Prostate gland (tissue), 2 donors: ENCODE results near the gene UBAC1.

Experiments used
- CTCF ChIP-seq, 4 experiments: fragments of 200-600 bp in 2 of 4; fragments of 450-650 bp in 2 of 4; sonication (generic) in 2 of 4; IDR thresholded peaks; 1 replicate in 3 of 4; 2 replicates in 1 of 4; pipeline ENCODE4 v1.5.1; 2016 to 2019; ENCODE audit warnings: antibody characterized with exemption in 4 of 4, mild to moderate bottlenecking in 2 of 4, moderate library complexity in 2 of 4
- POLR2A ChIP-seq: fragments of 450-650 bp; IDR thresholded peaks from one replicate; pipeline ENCODE4 v1.6.1; 2016; ENCODE audit warnings: antibody characterized with exemption, mild to moderate bottlenecking
- POLR2AphosphoS5 ChIP-seq: sonication (generic); formaldehyde crosslinking; IDR thresholded peaks from one replicate; pipeline ENCODE4 v1.6.1; 2017; ENCODE audit warnings: antibody characterized with exemption

GRCh38 chr9:135888766-135889394 is 72.3 kb downstream of the UBAC1 start:
- TF ChIP-seq CTCF (IDR thresholded peaks at IDR 0.05) (no peak), POLR2A (no peak), POLR2AphosphoS5 (peak; percentile 14)
